ENCODE results near the gene CCND1.

DNA sequence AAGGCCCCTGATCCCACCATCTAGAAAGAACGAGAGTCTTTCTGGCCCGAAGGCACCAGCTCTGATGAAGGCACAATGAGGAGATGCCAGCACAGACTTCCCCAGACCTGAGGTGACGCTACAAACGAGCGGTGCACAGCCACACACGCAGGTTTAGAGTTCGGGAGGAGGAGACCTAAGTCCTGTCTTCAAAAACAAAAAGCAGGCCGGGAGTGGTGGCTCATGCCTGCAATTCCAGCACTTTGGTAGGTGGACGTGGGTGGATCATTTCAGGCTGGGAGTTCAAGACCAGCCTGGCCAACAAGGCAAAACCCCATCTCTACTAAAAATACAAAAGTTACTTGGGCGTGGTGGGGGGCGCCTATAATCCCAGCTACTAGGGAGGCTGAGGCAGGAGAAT is 24.7 kb downstream of the CCND1 start:
- TF ChIP-seq, protein P1, sequence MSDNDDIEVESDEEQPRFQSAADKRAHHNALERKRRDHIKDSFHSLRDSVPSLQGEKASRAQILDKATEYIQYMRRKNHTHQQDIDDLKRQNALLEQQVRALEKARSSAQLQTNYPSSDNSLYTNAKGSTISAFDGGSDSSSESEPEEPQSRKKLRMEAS (IDR thresholded peaks at IDR 0.05), result no peak
- TF ChIP-seq TEAD4 (IDR thresholded peaks at IDR 0.05) (no peak), RAD21 (IDR thresholded peaks at IDR 0.05; ENCODE audit: low read depth) (no peak), TAF1 (IDR thresholded peaks at IDR 0.05; ENCODE audit: low read depth) (no peak), EP300 (IDR thresholded peaks at IDR 0.05; ENCODE audit: borderline replicate concordance) (no peak), NFIC (IDR thresholded peaks at IDR 0.05) (no peak), TCF12 (IDR thresholded peaks at IDR 0.05; ENCODE audit: low read depth) (no peak), YY1 (IDR thresholded peaks at IDR 0.05; ENCODE audit: low read depth) (no peak)
- TF ChIP-seq, protein P2, sequence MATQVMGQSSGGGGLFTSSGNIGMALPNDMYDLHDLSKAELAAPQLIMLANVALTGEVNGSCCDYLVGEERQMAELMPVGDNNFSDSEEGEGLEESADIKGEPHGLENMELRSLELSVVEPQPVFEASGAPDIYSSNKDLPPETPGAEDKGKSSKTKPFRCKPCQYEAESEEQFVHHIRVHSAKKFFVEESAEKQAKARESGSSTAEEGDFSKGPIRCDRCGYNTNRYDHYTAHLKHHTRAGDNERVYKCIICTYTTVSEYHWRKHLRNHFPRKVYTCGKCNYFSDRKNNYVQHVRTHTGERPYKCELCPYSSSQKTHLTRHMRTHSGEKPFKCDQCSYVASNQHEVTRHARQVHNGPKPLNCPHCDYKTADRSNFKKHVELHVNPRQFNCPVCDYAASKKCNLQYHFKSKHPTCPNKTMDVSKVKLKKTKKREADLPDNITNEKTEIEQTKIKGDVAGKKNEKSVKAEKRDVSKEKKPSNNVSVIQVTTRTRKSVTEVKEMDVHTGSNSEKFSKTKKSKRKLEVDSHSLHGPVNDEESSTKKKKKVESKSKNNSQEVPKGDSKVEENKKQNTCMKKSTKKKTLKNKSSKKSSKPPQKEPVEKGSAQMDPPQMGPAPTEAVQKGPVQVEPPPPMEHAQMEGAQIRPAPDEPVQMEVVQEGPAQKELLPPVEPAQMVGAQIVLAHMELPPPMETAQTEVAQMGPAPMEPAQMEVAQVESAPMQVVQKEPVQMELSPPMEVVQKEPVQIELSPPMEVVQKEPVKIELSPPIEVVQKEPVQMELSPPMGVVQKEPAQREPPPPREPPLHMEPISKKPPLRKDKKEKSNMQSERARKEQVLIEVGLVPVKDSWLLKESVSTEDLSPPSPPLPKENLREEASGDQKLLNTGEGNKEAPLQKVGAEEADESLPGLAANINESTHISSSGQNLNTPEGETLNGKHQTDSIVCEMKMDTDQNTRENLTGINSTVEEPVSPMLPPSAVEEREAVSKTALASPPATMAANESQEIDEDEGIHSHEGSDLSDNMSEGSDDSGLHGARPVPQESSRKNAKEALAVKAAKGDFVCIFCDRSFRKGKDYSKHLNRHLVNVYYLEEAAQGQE (IDR thresholded peaks at IDR 0.05; ENCODE audit: low read depth), result no peak

Measured in Ishikawa (cell line).